ENCODE data around the gene GRIP2. TPM values are rescaled to one million over a fixed set of nuclear protein-coding genes. Genes with fewer than 3 reads are reported as not detected.

Gene GRIP2
- total RNA-seq, 1 donor from 2014 or later, result 0.52 TPM

GRCh38 chr3:14533457-14533958 is 6.6 kb downstream of the GRIP2 start:
- TF ChIP-seq CTCF (IDR thresholded peaks at IDR 0.05), result no peak
- DNase-seq, result no peak

GRCh38 chr3:14532691-14533456 is 7.3 kb downstream of the GRIP2 start:
- no peak overlapping the region for H3K4me3 ChIP-seq
- H3K4me1 ChIP-seq, result no peaks in the 10 kb centered on the region
- no peak overlapping the region for H3K27ac ChIP-seq
- no peaks in the 10 kb centered on the region for H3K36me3 ChIP-seq
- intact Hi-C loops (cut with DNase I), result no loop called here
- no peak for TF ChIP-seq CTCF (IDR thresholded peaks at IDR 0.05)
- no peak for DNase-seq
- ATAC-seq, result peak; percentile 68
- H3K27me3 ChIP-seq, result peaks cover 6% of the 10 kb centered on the region
- no peaks in the 10 kb centered on the region for H3K9me3 ChIP-seq

More at GRCh38 chr3:14533457-14533958, 6.6 kb downstream of the GRIP2 start:
- Histone ChIP-seq H3K27me3 (peaks cover 6% of the 10 kb centered on the region), H3K4me3 (no peak overlapping the region), H3K36me3 (no peaks in the 10 kb centered on the region), H3K9me3 (no peaks in the 10 kb centered on the region), H3K27ac (no peak overlapping the region), H3K4me1 (no peaks in the 10 kb centered on the region)
- intact Hi-C loops (cut with DNase I), result no loop called here
- no peak for ATAC-seq

- no peaks in the 10 kb centered on the region for H3K4me1 ChIP-seq
- intact Hi-C loops (cut with DNase I), result no loop called here
- ATAC-seq (no peak), DNase-seq (no peak)
- H3K4me3 ChIP-seq, result no peak overlapping the region
- H3K27me3 ChIP-seq, result peaks cover 6% of the 10 kb centered on the region
- no peaks in the 10 kb centered on the region for H3K36me3 ChIP-seq
- no peaks in the 10 kb centered on the region for H3K9me3 ChIP-seq
- H3K27ac ChIP-seq, result no peak overlapping the region
- no peak for TF ChIP-seq CTCF (IDR thresholded peaks at IDR 0.05)
Observed at GRCh38 chr3:14531856-14532395, 8.2 kb downstream of the GRIP2 start.

- DNase-seq, result no peak
- TF ChIP-seq CTCF (IDR thresholded peaks at IDR 0.05), result no peak
- Histone ChIP-seq H3K27ac (no peak overlapping the region), H3K36me3 (no peaks in the 10 kb centered on the region), H3K27me3 (no peaks in the 10 kb centered on the region), H3K4me3 (no peak overlapping the region), H3K4me1 (no peaks in the 10 kb centered on the region), H3K9me3 (no peaks in the 10 kb centered on the region)
- intact Hi-C loops (cut with DNase I), result no loop called here
- no peak for ATAC-seq
Observed at GRCh38 chr3:14528081-14528480, 12.1 kb downstream of the GRIP2 start.

GRCh38 chr3:14525685-14526631 is 14.2 kb downstream of the GRIP2 start:
- DNase-seq (peak; percentile 42), ATAC-seq (no peak)
- intact Hi-C loops (cut with DNase I), result no loop called here
- no peak for TF ChIP-seq CTCF (IDR thresholded peaks at IDR 0.05)
- H3K9me3 ChIP-seq, result no peaks in the 10 kb centered on the region
- H3K27me3 ChIP-seq, result no peaks in the 10 kb centered on the region
- H3K4me3 ChIP-seq, result no peak overlapping the region
- no peak overlapping the region for H3K27ac ChIP-seq
- H3K4me1 ChIP-seq, result no peaks in the 10 kb centered on the region
- no peaks in the 10 kb centered on the region for H3K36me3 ChIP-seq
